CD14-positive monocyte (primary cell): Measurements from ENCODE around the gene TAGLN3. TPM values are rescaled to one million over a fixed set of nuclear protein-coding genes. Genes with fewer than 3 reads are reported as not detected.

Experiments
- DNase-seq, 3 donors: peaks; one replicate each; pipeline ENCODE4 v3.0.0-alpha.2; 2011 to 2022
- H2AFZ ChIP-seq: 2 replicates; pipeline ENCODE4 v1.6.0; 2012; ENCODE audit warnings: mild to moderate bottlenecking, low read depth, low read length, inconsistent platforms; ENCODE audit not compliant: insufficient read depth, poor library complexity, severe bottlenecking
- H3K27ac ChIP-seq, 2 donors: 1 replicate in 1 of 2; 2 replicates in 1 of 2; pipeline ENCODE4 v1.5.1; 2012 to 2013; ENCODE audit warnings: low read length in 2 of 2, control low read depth in 1 of 2, inconsistent platforms in 1 of 2, low read depth in 1 of 2, mild to moderate bottlenecking in 1 of 2
- H3K27me3 ChIP-seq, 2 donors: one replicate each; pipeline versions ENCODE4 v1.6.0 to v1.6.1; 2011 to 2013; ENCODE audit warnings: low read length in 2 of 2; ENCODE audit not compliant: control insufficient read depth in 2 of 2, insufficient read depth in 2 of 2
- H3K36me3 ChIP-seq, 2 donors: replicated peaks in 1 of 2; 1 replicate in 1 of 2; 2 replicates in 1 of 2; pipeline versions ENCODE4 v1.5.1 to v1.6.1; 2012 to 2013; ENCODE audit warnings: low read length in 2 of 2, control low read depth in 1 of 2, inconsistent platforms in 1 of 2, mild to moderate bottlenecking in 1 of 2; ENCODE audit not compliant: insufficient read depth in 2 of 2, control insufficient read depth in 1 of 2
- H3K4me1 ChIP-seq, 2 donors: 1 replicate in 1 of 2; 2 replicates in 1 of 2; pipeline versions ENCODE4 v1.5.1 to v1.6.1; 2012 to 2013; ENCODE audit warnings: low read length in 2 of 2, control low read depth in 1 of 2, inconsistent platforms in 1 of 2, mild to moderate bottlenecking in 1 of 2, moderate library complexity in 1 of 2; ENCODE audit not compliant: insufficient read depth in 2 of 2, control insufficient read depth in 1 of 2
- H3K4me2 ChIP-seq: replicated peaks from 2 replicates; pipeline ENCODE3; 2012; ENCODE audit warnings: low read length, moderate library complexity, mild to moderate bottlenecking; ENCODE audit not compliant: poor library complexity, severe bottlenecking; ENCODE audit errors: extremely low read depth
- H3K4me3 ChIP-seq, 3 experiments: fragments of 200-600 bp in 1 of 3; sonication (generic) in 1 of 3; replicated peaks in 1 of 3; 1 replicate in 2 of 3; 2 replicates in 1 of 3; pipeline ENCODE4 v1.5.1; 2011 to 2013; ENCODE audit warnings: low read length in 3 of 3, mild to moderate bottlenecking in 3 of 3, control low read depth in 2 of 3, low read depth in 2 of 3, inconsistent platforms in 1 of 3, moderate library complexity in 1 of 3
- H3K79me2 ChIP-seq: 2 replicates; pipeline ENCODE4 v1.6.0; 2012; ENCODE audit warnings: mild to moderate bottlenecking, control low read depth, inconsistent platforms, low read length, moderate library complexity; ENCODE audit not compliant: insufficient read depth
- H3K9ac ChIP-seq: 2 replicates; pipeline ENCODE4 v1.6.0; 2017; ENCODE audit warnings: low read length, mild to moderate bottlenecking; ENCODE audit not compliant: insufficient read depth, poor library complexity, severe bottlenecking
- H3K9me3 ChIP-seq, 2 donors: replicated peaks in 1 of 2; 1 replicate in 1 of 2; 2 replicates in 1 of 2; pipeline versions ENCODE4 v1.5.1 to v1.6.1; 2012 to 2013; ENCODE audit warnings: low read length in 2 of 2, control low read depth in 1 of 2; ENCODE audit not compliant: control insufficient read depth in 1 of 2, insufficient read depth in 1 of 2
- H4K20me1 ChIP-seq: 2 replicates; pipeline ENCODE4 v1.6.0; 2012; ENCODE audit warnings: mild to moderate bottlenecking, low read length, control low read depth, moderate library complexity; ENCODE audit not compliant: insufficient read depth
- H3K27ac Mint-ChIP-seq, 7 donors: one replicate each; pipeline ENCODE4 v1.8.0; 2020; ENCODE audit warnings: mild to moderate bottlenecking in 7 of 7, mixed read lengths in 7 of 7, moderate library complexity in 6 of 7, inconsistent platforms in 2 of 7
- H3K27me3 Mint-ChIP-seq, 3 donors: one replicate each; pipeline ENCODE4 v1.8.0; 2021 to 2022; ENCODE audit warnings: low read depth in 3 of 3, mild to moderate bottlenecking in 3 of 3, mixed read lengths in 3 of 3, moderate library complexity in 3 of 3, inconsistent platforms in 1 of 3
- H3K36me3 Mint-ChIP-seq, 2 donors: one replicate each; pipeline ENCODE4 v1.8.0; 2020; ENCODE audit warnings: mixed read lengths in 2 of 2, inconsistent platforms in 1 of 2, mild to moderate bottlenecking in 1 of 2
- H3K4me1 Mint-ChIP-seq: one replicate; pipeline ENCODE4 v1.8.0; 2020; ENCODE audit warnings: mild to moderate bottlenecking, mixed read lengths
- H3K4me3 Mint-ChIP-seq, 2 donors: one replicate each; pipeline ENCODE4 v1.8.0; 2020; ENCODE audit warnings: mild to moderate bottlenecking in 2 of 2, mixed read lengths in 2 of 2, moderate library complexity in 1 of 2
- H3K9me3 Mint-ChIP-seq, 7 donors: one replicate each; pipeline ENCODE4 v1.8.0; 2020 to 2022; ENCODE audit warnings: mixed read lengths in 7 of 7, mild to moderate bottlenecking in 6 of 7, moderate library complexity in 6 of 7, inconsistent platforms in 2 of 7
- CTCF ChIP-seq: fragments of 200-600 bp; IDR thresholded peaks from one replicate; pipeline ENCODE4 v1.8.0; 2022; ENCODE audit warnings: antibody characterized with exemption, mild to moderate bottlenecking
- WGBS: methylation state at CpG from one replicate; pipeline ENCODE4 v1.1.5; 2013; ENCODE audit warnings: missing lambda C conversion rate; ENCODE audit not compliant: insufficient coverage; 5-methylcytosine and 5-hydroxymethylcytosine counted together
- intact Hi-C, 2 donors: fragments of 100-400 bp; cut with micrococcal nuclease; formaldehyde crosslinking; loops; one replicate each; pipeline versions ENCODE4 v1.15.0 to v1.15.1; 2023
- polyA plus RNA-seq, 3 donors: library from polyadenylated mRNA; depleted of rRNA in 1 of 3; unstranded in 2 of 3; stranded (reverse) in 1 of 3; fragments of 300-500 nt in 2 of 3; fragments of >200 nt in 1 of 3; fragmentation: Illumina TruSeq in 2 of 3; gene quantifications; 1 replicate in 2 of 3; 2 replicates in 1 of 3; pipeline ENCODE4 v1.2.3, GENCODE V29; 2012 to 2021

Gene TAGLN3
- polyA plus RNA-seq, 3 donors = not detected

- Histone ChIP-seq H3K36me3 (no peaks in the 10 kb centered on the region), H3K27me3 (no peaks in the 10 kb centered on the region), H3K9ac (no peak overlapping the region), H3K4me2 (no peak overlapping the region), H2AFZ (no peak overlapping the region), H3K4me3 (no peak overlapping the region), H3K27ac (no peak overlapping the region), H3K9me3 (no peaks in the 10 kb centered on the region), H3K4me1 (no peaks in the 10 kb centered on the region), H4K20me1 (no peaks in the 10 kb centered on the region), H3K79me2 (no peaks in the 10 kb centered on the region)
- Mint-ChIP-seq H3K27ac (no peak overlapping the region), H3K9me3 (no peaks in the 10 kb centered on the region), H3K4me3 (no peak overlapping the region), H3K27me3 (no peaks in the 10 kb centered on the region), H3K4me1 (no peaks in the 10 kb centered on the region), H3K36me3 (no peaks in the 10 kb centered on the region)
- WGBS = 95% methylated on average over 3 of the region's 4 CpGs
- DNase-seq = no peak
- no peak for TF ChIP-seq CTCF
- intact Hi-C loops = no loop called here
Observed at GRCh38 chr3:111956995-111957734, 41.6 kb upstream of the TAGLN3 start.

- no peak for DNase-seq
- Histone ChIP-seq H3K4me2 (no peak overlapping the region), H3K4me3 (no peak overlapping the region), H3K9ac (no peak overlapping the region), H3K36me3 (no peaks in the 10 kb centered on the region), H2AFZ (no peak overlapping the region), H3K9me3 (no peaks in the 10 kb centered on the region), H3K79me2 (no peaks in the 10 kb centered on the region), H4K20me1 (no peaks in the 10 kb centered on the region), H3K27ac (no peak overlapping the region), H3K27me3 (no peaks in the 10 kb centered on the region), H3K4me1 (no peaks in the 10 kb centered on the region)
- H3K27ac Mint-ChIP-seq = no peak overlapping the region
- TF ChIP-seq CTCF = no peak
- no peaks in the 10 kb centered on the region for H3K4me1 Mint-ChIP-seq
- H3K4me3 Mint-ChIP-seq = no peak overlapping the region
- no peaks in the 10 kb centered on the region for H3K9me3 Mint-ChIP-seq
- intact Hi-C loops = loop anchor here in 1 of 2 donors (10.0 kb wide), 1 partner anchor 67 kb away; no protein-coding TSS in a partner anchor
- H3K27me3 Mint-ChIP-seq = peaks cover 0 to 1% (median 0%) of the 10 kb centered on the region in 3 donors
- H3K36me3 Mint-ChIP-seq = no peaks in the 10 kb centered on the region
- 100% methylated on average over 1 of the region's 3 CpGs for WGBS
Observed at GRCh38 chr3:111961461-111962164, 37.1 kb upstream of the TAGLN3 start.
